GM19463 (cell line): ENCODE results near the gene CYGB.
A peak's percentile ranks its signal among the peaks of the same experiment; 100 is the strongest.
"Not testable (repeated sequence)": the region's sequence is repeated elsewhere in the genome, so short reads cannot be mapped to it uniquely, and the experiment has no call there.

ENCODE experiments used
- ATAC-seq: cut with Tn5 transposase; IDR thresholded peaks from one replicate; pipeline ENCODE4 v1.9.1; 2021; ENCODE audit warnings: mild to moderate bottlenecking, moderate library complexity; ENCODE audit not compliant: unreplicated experiment

Gene CYGB

DNA sequence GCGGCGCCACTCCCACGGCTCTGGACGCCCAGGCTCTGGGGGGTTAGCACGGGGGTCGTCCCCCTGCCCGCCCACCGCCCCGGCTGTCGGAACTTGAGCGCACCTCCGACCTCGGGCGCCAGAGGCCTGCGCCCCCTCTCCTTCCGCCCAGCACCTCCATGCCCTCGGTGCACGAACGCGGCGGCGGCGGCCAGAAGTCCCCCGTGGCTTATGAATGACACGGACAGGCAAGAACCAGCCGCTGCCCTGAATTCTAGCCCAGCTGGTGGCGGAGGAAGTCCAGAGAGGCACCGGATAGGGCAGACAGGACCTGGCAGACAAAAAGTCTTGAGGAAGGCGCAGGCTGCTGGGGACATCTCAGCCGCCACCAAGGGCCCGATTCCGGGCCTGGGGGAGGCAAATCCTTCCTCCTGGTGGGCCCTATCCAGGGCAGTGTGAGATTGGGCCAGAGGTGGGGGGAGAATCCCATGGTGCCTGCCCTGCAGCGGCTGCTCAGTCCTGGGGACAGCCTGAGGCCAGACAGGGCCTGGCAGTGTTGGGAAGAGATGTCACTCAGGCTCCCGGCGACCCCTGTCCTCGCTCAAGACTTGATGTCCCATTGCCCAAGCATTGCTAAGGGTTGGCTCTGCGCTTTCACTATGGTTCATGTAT lies 897 bp upstream of the CYGB start:
- no peak for ATAC-seq

DNA sequence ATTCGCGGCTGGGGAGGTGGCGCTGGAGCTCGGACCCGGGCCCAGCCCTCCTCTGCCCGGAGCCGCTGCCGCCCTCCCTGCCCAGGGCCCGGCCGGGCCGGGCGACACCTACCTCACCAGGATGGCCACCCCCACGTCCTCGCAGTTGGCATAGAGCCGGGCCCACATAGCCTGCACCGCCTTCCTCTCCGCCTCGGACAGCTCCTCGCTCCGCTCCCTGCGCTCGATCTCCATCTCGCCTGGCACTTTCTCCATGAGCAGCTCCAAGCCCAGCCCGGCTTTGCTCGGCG lies 276 bp downstream of the CYGB start:
- ATAC-seq = no peak

DNA sequence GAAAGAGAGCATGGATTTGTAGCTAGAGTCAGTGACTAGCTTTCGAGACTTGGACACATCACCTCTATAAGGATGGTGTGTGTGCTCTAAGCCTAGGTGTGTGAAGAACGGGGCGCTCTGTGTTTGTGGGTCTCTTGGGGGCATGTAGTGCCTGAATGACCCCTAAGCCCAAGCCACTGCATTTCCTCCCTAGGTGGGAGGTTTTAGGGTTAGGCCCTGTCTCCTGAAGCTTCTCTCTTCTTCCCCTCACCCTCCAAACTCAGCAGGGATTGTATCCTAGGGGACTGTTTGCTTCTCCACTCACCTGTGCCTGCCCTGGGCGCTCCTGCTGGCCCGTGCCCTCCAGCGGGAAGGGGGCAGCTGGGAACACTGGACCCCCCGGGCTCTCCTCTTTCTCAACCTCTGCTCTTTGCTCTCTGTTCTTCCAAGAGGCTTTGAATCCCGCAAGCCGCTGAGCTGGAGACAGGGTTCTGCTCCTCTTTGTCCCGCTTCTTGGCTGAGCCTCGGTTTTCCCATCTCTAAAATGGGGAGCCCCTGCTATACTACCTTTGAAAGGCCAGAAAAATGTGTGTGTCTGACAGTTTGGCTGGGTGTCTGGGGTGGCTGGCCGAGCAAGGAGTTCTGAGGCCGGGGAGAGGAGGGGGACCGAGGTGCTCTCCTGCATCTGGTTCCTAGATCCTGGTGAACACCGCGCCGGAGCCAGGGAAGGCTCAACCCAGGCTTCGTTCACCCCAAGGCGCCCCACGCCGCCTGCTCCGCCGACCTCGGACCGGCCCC lies 810 bp downstream of the CYGB start:
- no peak for ATAC-seq

DNA sequence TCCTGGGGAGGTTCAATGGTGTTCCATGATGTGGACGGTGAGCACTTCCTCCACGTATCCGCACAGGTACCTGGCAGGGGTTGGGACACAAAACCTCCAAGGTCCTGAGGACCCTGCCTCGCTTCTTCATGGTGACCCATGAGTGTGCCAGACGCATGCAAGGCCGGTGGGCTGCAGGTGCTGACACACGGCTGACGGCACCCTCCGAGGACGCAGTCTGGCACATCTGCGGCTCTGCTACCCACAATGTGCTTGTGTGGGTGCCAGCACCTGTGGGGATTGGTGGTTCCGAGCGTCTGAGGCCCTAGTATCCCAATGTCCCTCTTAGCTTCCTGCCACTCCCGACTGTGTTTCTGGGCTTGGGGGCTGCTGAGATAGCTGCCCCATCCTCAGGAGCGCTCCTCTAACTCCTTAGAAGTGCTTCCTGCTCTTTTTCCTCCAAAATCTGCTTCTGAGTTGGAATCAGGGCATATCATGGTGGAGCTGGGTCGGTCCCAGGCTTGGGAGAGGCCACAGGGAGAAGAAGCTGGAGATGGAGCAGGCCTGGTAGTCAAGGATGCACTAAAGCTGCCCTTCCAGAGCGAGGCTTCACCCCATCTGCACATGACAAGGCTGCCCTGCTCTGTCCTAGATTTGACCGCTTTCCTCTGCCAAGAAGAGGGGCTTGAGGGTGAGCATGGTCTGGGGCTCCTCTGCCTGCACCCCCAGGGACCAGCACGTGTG lies 1.6 kb downstream of the CYGB start:
- ATAC-seq = no peak

DNA sequence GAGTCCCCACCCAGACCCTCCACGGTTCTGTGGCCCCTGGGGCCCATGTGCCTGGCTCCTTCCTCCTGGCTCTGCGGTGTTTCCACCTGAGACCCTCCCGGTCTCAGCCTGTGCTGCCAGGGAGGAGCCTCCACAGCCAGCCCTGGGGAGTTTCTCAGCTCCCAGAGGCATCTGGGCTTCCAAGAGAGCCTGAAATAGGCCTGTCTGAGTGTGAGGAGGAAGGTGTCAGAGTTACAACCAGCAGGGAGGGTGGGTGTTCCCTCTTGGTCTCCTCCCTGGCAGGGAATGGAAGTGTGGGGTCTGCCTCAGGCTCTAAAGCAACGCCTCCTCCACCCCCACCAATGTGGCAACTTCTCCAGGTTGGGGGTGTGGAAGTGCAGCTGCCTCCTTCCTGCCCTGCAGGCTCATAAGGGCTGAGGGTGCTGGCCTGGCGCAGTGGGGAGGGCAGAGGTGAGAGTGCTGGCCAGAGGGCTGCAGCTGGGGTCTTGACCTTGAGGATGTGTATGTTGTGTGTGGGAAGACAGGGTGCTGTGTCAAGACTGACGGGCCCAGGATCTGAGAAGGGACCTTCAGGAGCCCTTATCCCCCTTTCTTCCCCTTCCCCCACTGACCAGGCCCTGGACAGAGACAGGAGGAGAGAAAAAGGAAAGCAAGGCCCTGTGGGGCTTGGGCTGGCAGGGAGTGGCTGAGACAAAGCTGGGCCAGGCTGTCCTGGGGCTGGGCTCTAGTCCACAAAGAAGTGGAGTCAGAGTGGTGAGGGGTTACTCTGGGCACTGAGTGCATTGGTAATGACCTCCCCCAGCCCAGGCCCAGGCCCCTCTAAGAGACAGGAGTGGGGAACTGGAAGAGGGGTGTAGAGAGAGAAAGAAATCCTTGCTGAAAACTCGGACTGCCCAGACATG lies 2.4 kb downstream of the CYGB start:
- no peak for ATAC-seq

DNA sequence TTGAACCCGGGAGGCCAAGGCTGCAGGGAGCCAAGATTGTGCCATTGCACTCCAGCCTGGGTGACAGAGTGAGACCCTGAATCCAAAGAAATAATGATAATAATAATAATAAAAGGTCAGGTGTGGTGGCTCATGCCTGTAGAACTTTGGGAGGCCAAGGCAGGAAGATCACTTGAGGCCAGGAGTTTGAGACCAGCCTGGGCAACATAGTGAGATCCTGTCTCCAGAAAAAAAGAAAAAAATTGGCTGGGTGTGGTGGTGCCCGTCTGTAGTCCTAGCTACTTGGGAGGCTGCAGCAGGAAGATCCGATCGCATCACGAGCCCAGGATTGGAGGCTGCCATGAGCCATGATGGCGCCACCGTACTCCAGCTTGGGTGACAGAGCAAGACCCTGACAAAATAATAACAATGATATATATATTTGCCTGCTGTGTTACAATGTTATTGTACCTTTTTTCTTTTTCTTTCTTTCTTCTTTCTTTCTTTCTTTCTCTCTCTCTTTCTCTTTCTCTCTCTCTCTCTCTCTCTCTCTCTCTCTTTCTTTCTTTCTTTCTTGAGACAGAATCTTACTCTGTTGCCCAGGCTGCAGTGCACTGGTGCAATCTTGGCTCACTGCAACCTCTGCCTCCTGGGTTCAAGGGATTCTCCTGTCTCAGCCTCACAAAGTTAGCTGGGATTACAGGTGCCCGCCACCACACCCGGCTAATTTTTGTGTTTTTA lies 3.7 kb downstream of the CYGB start:
- not testable (repeated sequence) for ATAC-seq

DNA sequence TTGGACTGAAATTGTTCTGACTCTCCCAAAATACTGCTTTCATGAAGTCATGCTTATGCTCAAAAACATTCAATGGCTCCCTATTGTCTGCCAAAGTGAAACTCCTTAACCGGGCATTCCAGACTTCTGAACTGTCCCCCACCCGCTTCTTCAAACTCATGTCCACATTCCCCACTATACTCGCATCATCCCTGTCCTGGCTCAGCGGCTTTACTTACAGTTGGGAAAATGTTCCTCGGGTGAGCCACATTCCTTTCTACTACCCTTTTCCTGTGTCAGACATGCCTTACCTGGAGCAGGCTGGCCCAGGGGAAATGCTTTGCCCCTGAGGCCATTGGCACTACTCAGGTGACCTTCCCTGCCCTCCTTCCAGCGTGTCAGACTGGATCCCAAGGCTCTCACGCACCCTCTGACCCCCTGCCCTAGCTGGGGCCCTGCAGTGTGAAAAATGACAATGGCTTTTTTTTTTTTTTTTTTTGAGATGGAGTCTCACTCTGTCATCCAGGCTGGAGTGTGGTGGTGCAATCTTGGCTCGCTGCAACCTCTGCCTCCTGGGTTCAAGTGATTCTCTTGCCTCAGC lies 5.3 kb downstream of the CYGB start:
- ATAC-seq = no peak

DNA sequence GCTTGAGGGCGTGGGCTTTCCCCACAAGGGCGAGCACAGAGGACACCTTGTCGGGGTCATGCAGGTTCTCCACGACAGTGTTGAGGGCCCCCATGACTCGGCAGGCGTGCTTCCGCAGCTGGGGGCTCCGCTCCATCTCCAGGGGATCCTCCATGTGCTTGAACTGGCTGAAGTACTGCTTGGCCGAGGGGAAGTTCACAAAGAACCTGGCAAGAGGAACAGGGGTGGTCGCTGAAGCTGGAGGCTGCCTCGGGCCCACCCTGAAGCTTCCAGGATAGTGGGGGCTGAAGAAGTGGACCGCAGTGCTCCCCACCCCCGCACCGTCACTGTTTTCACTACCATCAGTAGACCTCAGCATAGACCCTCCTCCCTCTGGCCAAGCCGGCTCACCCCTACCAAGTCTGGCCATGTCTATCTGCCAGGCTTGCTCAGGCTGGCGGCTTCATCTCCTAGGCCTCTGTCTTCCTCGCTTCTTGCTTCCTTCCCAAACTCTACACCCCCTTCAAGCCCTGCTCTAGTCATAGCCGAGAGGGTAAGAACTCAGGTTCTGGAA lies 5.9 kb downstream of the CYGB start:
- ATAC-seq = no peak

DNA sequence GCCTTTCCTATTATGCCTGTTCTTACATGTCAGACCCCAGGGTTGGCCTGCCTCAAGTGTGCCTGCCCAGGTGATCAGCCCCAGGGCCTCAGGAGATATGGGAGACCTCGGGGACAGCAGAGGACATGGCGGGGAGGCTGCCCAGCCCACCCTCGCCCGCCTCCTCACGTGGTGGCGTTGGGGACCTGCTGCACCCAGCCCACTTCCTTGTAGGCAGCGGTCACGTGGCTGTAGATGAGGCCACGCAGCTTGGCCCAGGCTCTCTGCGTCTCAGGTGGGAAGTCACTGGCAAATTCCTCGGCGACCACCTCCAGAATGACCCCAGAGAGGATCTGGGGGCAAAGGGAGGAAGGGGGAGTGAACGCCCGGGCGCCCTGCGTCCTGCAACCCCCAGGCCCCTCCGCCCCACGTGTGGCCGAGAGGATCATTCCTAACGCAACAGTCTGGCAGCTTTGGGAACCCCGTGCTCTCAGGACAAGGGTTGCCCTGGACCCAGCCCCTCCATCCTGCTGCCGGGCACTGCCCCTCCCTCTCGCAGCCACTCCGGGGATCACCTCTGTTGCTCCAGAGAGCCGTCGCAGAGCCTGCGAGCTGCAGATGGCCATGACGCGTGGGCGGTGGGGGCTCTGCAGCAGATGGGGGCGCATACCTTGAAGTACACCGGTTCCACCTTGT lies 6.6 kb downstream of the CYGB start:
- ATAC-seq = no peak

DNA sequence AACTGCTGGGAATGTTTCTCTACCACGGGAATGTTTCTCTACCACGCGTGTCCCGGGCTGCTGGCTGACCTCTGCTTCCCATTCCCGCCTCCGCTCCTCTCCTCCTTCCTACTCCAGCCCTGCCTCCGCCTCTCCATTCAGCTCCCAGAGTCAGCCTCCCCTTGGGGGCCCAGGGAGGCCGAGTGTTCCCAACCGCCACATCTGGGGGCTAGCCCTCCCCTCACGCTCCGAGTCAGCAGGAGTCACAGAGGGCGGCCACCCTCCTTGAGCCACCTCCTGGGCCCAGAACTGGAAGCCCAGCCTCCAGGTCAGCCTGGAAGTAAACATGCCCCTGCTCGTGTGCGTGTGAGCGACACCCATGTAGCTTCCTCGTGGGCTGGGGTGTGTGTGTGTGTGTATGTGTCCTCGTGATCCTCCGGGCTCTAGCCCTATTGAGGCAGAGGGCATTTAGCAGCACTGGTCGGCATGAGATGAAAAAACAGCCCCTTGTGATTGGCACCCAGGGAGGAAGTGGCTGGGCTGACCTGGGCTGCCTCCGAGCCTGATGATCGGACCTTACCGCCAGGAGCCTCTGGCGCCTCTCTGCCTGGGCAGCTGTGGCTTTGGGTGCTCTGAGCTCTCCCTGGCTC lies 7.3 kb downstream of the CYGB start:
- ATAC-seq = no peak

DNA sequence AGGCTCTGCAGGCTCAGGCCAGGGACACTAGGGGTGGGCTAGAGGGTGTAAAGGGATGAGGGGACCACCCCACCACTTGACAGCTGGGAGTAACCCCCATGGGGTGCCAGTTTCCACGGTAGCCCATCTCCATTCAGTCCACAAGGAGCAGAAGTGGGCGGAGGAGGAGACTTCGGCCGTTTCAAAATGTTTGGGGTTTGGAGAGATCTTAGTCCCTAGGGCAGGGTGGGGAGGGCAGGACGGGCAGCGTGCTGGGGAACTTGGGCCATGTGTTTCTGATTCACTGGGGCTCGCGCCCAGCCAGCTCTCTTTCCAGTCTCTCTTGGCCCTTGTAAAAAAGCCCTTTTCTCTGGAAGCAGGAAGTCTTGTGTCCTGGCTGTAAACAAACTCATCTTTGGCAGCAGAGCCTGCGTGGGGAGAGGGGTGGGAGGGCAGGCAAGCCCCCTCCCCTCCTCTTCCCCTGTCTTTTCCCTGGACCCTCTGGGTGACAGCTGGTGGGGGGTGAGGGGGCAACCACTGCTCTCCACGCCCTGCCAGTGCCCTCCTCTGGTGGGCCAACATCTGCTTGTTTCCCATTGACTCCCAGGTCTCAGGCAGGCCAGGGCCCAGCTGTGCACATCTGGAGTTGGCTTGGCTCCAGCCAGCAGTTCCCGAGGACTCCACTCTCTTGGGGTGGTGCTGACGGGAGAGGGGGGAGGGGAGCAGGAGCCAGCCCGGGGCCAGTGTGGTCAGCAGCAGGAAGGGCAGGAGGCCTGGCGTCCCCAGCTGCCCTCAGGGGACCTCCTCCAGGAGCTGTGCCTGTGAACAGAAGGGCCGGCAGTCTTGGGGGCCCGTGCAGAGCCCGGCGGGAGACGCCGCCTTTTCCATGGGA lies 8.1 kb downstream of the CYGB start:
- ATAC-seq = no peak

DNA sequence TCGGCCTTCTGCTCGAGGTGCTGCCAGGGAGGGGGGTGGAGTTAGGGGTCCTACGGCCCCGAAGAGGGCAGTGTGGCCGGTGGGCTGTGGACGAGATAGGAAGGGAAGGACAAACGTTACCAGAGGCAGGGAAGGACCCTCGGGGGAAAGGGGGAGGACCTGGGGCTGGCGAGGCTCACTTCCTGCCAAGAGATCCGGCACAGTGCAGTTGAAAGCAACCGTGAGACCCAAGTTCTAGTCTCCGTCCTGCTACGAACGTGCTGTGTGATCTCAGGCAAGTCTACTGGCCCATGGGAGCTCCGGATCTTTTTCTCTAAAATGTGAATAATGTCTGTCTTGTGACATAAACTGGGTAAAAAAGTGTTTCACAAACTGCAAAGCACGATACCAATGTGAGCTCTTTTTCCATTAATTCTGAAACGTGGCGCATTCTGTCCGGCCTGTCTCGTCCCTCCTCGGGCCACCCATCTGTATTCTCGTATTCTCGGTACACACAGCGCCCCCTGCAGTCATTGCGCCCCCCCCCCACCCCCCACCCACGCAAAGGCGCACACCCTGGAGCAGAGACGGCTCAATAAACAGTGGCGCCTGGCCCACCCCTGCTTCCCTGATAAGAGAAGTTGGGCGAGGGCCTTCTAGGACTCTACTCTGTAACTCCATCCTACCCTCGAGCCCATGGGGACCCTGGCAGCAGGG lies 8.8 kb downstream of the CYGB start:
- no peak for ATAC-seq

DNA sequence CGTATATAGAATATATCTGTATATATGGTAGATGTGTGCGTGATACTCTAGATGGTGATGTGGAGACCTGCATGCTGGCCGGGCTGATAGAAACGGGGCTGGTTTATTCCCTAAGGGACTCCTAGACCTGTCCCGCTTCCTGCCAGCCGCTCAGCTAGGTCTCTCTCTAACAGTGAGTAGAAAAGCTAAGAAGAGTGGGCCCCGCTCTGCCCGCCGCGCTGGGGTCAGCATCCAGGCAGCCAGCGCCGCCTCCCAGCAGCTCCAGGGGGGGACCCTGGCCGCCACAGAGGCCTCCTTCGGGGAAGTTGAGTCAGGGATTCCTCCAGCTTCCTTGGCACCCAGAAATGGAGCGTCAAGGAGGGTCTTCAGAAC lies 9.4 kb downstream of the CYGB start:
- peak; percentile 44 for ATAC-seq

DNA sequence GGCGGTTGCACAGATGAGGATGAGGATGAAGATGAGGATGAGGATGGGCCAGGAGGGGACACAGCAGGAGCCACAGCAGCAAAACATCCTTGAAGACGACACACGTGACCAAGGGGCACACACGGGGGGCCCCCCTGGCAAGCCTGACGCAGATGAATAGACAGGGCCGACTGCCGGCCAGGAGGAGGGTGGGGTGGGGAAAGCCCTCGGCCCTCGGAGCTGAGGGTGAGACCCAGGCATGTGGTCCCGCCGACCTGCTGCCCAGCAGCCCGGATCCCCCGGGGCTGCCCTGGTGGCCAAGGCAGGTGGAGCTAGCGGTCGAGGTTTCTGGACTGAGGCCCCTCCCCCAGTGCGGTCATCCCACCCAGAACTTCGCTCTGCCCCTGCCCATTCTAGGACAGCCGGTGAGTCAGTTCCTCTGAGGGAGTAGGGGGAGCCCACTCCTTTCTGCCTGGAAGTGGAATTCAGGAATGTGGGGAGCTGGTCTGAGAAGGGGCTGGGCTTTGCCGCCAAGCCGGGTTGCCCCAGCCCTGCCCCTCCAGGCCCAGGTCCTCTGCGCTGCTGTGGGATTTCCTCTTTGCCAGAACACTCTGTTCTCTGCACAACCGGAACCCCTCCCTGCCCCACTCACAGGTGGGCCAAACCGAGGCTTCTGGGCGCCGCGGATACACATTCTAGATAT lies 9.9 kb downstream of the CYGB start:
- peak; percentile 46 for ATAC-seq

DNA sequence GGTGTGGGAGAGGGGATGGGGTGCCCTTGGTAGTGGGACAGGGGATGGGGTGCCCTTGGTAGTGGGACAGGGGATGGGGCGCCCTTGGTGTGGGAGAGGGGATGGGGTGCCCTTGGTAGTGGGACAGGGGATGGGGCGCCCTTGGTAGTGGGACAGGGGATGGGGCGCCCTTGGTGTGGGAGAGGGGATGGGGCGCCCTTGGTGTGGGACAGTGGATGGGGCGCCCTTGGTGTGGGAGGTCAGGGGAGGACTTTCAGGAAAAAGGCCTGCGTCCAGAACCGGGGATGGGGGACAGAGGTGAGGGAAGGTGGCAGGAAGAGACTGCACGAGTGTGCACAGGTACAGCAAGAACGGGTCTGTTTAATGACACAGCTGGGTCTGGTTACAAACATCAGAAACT lies 10.5 kb downstream of the CYGB start:
- ATAC-seq = not testable (repeated sequence)

DNA sequence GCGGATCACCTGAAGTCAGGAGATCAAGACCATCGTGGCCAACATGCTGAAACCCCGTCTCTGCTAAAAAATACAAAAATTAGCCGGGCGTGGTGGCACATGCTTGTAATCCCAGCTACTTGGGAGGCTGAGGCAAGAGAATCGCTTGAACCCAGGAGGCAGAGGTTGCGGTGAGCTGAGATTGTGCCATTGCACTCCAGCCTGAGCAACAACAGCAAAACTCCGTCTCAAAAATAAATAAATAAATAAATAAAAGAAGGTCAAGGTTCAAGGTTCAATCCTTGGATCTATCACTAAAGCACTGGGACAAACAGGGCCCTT lies 12.0 kb downstream of the CYGB start:
- ATAC-seq = not testable (repeated sequence)
